H9 (cell line): ENCODE measurements around the gene PCSK6. TPM values are rescaled to one million over a fixed set of nuclear protein-coding genes. Genes with fewer than 3 reads are reported as not detected.

Experiments used
- DNase-seq: peaks from one replicate; pipeline ENCODE4 v3.0.0-alpha.2; 2017
- H2AFZ ChIP-seq: one replicate; pipeline ENCODE4 v1.6.1; 2013; ENCODE audit warnings: mild to moderate bottlenecking, low read length, control low read depth, moderate library complexity
- H2AK5ac ChIP-seq: 2 replicates; pipeline ENCODE4 v1.6.1; 2013; ENCODE audit warnings: low read length, control low read depth, mixed read lengths; ENCODE audit not compliant: insufficient read length
- H2BK120ac ChIP-seq: one replicate; pipeline ENCODE4 v1.6.1; 2013; ENCODE audit warnings: low read depth, mild to moderate bottlenecking, low read length, control low read depth, inconsistent platforms; ENCODE audit not compliant: poor library complexity, severe bottlenecking
- H2BK12ac ChIP-seq: 2 replicates; pipeline ENCODE4 v1.6.1; 2013; ENCODE audit warnings: low read length, control low read depth, mixed read lengths, low read depth; ENCODE audit not compliant: insufficient read length
- H2BK15ac ChIP-seq: 2 replicates; pipeline ENCODE4 v1.6.1; 2013; ENCODE audit warnings: low read depth, low read length, control low read depth
- H2BK20ac ChIP-seq: one replicate; pipeline ENCODE4 v1.6.1; 2013; ENCODE audit warnings: low read depth, mild to moderate bottlenecking, low read length, control low read depth, inconsistent platforms; ENCODE audit not compliant: poor library complexity, severe bottlenecking
- H2BK5ac ChIP-seq: 2 replicates; pipeline ENCODE4 v1.6.1; 2013; ENCODE audit warnings: low read length, control low read depth, mixed read lengths; ENCODE audit not compliant: insufficient read length
- H3K14ac ChIP-seq: 2 replicates; pipeline ENCODE4 v1.6.1; 2013; ENCODE audit warnings: low read length, control low read depth; ENCODE audit not compliant: insufficient read depth
- H3K18ac ChIP-seq: 2 replicates; pipeline ENCODE4 v1.6.1; 2013; ENCODE audit warnings: low read depth, mild to moderate bottlenecking, mixed read lengths, low read length, control low read depth; ENCODE audit not compliant: insufficient read length
- H3K23ac ChIP-seq: 2 replicates; pipeline ENCODE4 v1.6.1; 2013; ENCODE audit warnings: low read length, control low read depth, mixed read lengths, low read depth; ENCODE audit not compliant: insufficient read length
- H3K23me2 ChIP-seq: 2 replicates; pipeline ENCODE4 v1.6.1; 2013; ENCODE audit warnings: low read depth, mild to moderate bottlenecking, mixed read lengths, low read length, control low read depth; ENCODE audit not compliant: insufficient read length, poor library complexity, severe bottlenecking
- H3K27ac ChIP-seq: 2 replicates; pipeline ENCODE4 v1.5.1; 2013; ENCODE audit warnings: low read length, control low read depth, mixed read lengths, low read depth; ENCODE audit not compliant: insufficient read length
- H3K27me3 ChIP-seq: 2 replicates; pipeline ENCODE4 v1.6.1; 2013; ENCODE audit warnings: low read length, control low read depth, inconsistent platforms; ENCODE audit not compliant: insufficient read depth
- H3K4ac ChIP-seq: 2 replicates; pipeline ENCODE4 v1.6.1; 2013; ENCODE audit warnings: low read depth, mild to moderate bottlenecking, control low read depth, inconsistent platforms, low read length, moderate library complexity
- H3K4me1 ChIP-seq: 2 replicates; pipeline ENCODE4 v1.6.1; 2013; ENCODE audit warnings: low read length, control low read depth, inconsistent platforms; ENCODE audit not compliant: insufficient read depth
- H3K4me2 ChIP-seq: 2 replicates; pipeline ENCODE4 v1.6.1; 2013; ENCODE audit warnings: low read length, control low read depth, mixed read lengths; ENCODE audit not compliant: insufficient read length, insufficient read depth
- H3K56ac ChIP-seq: 2 replicates; pipeline ENCODE4 v1.6.1; 2013; ENCODE audit warnings: low read depth, mild to moderate bottlenecking, mixed read lengths, low read length, control low read depth; ENCODE audit not compliant: insufficient read length
- H3K79me1 ChIP-seq: 2 replicates; pipeline ENCODE4 v1.6.1; 2013; ENCODE audit warnings: low read depth, mild to moderate bottlenecking, moderate library complexity, low read length, control low read depth, inconsistent platforms; ENCODE audit not compliant: insufficient read depth, poor library complexity, severe bottlenecking
- H3K79me2 ChIP-seq: 2 replicates; pipeline ENCODE4 v1.6.1; 2013; ENCODE audit warnings: low read length, control low read depth, inconsistent platforms; ENCODE audit not compliant: insufficient read depth
- H3K9ac ChIP-seq: 2 replicates; pipeline ENCODE4 v1.6.1; 2013; ENCODE audit warnings: low read length, control low read depth, mixed read lengths; ENCODE audit not compliant: insufficient read length; ENCODE audit errors: extremely low read depth
- H3K9me3 ChIP-seq: one replicate; pipeline ENCODE4 v1.6.1; 2013; ENCODE audit warnings: low read depth, low read length, inconsistent platforms; ENCODE audit not compliant: control insufficient read depth
- H3T11ph ChIP-seq: one replicate; pipeline ENCODE4 v1.6.1; 2013; ENCODE audit warnings: mild to moderate bottlenecking, low read length, control low read depth, inconsistent platforms
- H4K20me1 ChIP-seq: one replicate; pipeline ENCODE4 v1.6.1; 2013; ENCODE audit not compliant: control insufficient read depth, insufficient read length, insufficient read depth
- H4K5ac ChIP-seq: 2 replicates; pipeline ENCODE4 v1.6.1; 2013; ENCODE audit warnings: low read depth, mild to moderate bottlenecking, mixed read lengths, low read length, control low read depth; ENCODE audit not compliant: insufficient read length
- H4K8ac ChIP-seq: replicated peaks from 2 replicates; pipeline ENCODE4 v1.6.1; 2013; ENCODE audit warnings: low read length, control low read depth, mixed read lengths, low read depth; ENCODE audit not compliant: insufficient read length
- H4K91ac ChIP-seq: 2 replicates; pipeline ENCODE4 v1.6.1; 2013; ENCODE audit warnings: low read depth, mild to moderate bottlenecking, moderate library complexity, mixed read lengths, low read length, control low read depth; ENCODE audit not compliant: insufficient read length
- H3K27ac Mint-ChIP-seq, 3 experiments: 2 replicates in 2 of 3; 3 replicates in 1 of 3; pipeline ENCODE4 v1.8.0; 2020 to 2021; ENCODE audit warnings: mixed read lengths in 3 of 3, mild to moderate bottlenecking in 1 of 3, moderate library complexity in 1 of 3
- H3K27me3 Mint-ChIP-seq: 2 replicates; pipeline ENCODE4 v1.8.0; 2021; ENCODE audit warnings: low read depth, mild to moderate bottlenecking, moderate library complexity, mixed read lengths
- H3K36me3 Mint-ChIP-seq, 3 experiments: 2 replicates in 2 of 3; 3 replicates in 1 of 3; pipeline ENCODE4 v1.8.0; 2020 to 2021; ENCODE audit warnings: low read depth in 3 of 3, mixed read lengths in 3 of 3; ENCODE audit not compliant: insufficient read depth in 1 of 3
- H3K4me1 Mint-ChIP-seq, 2 experiments: 2 replicates each; pipeline ENCODE4 v1.8.0; 2020; ENCODE audit warnings: mixed read lengths in 2 of 2
- H3K4me3 Mint-ChIP-seq, 2 experiments: 2 replicates in 1 of 2; 3 replicates in 1 of 2; pipeline ENCODE4 v1.8.0; 2020 to 2021; ENCODE audit warnings: mild to moderate bottlenecking in 2 of 2, mixed read lengths in 2 of 2, moderate library complexity in 1 of 2
- H3K9me3 Mint-ChIP-seq, 2 experiments: 2 replicates in 1 of 2; 3 replicates in 1 of 2; pipeline ENCODE4 v1.8.0; 2020; ENCODE audit warnings: mild to moderate bottlenecking in 2 of 2, mixed read lengths in 2 of 2, moderate library complexity in 1 of 2
- CTCF ChIP-seq: fragments of 200-600 bp; sonication (generic); conservative IDR thresholded peaks from 3 replicates; pipeline ENCODE4 v1.8.0; 2021; ENCODE audit warnings: antibody characterized with exemption, mild to moderate bottlenecking
- WGBS: extraction: QIAGEN DNeasy Blood & Tissue Kit; methylation state at CpG from one replicate; pipeline ENCODE4 v1.1.7; 2013; ENCODE audit warnings: missing lambda C conversion rate, low lambda C conversion rate, mixed read lengths; ENCODE audit not compliant: insufficient read length; ENCODE audit errors: extremely low coverage; 5-methylcytosine and 5-hydroxymethylcytosine counted together
- total RNA-seq: library from RNA; stranded (reverse); gene quantifications from 2 replicates; pipeline ENCODE4 v1.2.1, GENCODE V29; 2021

The PCSK6 gene
- total RNA-seq, 1 experiment from 2014 or later = 4.0 TPM

GRCh38 chr15:101514318-101514717 is 24.8 kb upstream of the PCSK6 start:
- Histone ChIP-seq H3K4me1 (no peaks in the 10 kb centered on the region), H2BK5ac (no peak overlapping the region), H3K79me1 (no peaks in the 10 kb centered on the region), H3K23ac (no peak overlapping the region), H2BK15ac (no peak overlapping the region), H3K4ac (no peak overlapping the region), H3K9me3 (no peaks in the 10 kb centered on the region), H3K4me2 (no peak overlapping the region), H2AFZ (no peak overlapping the region), H3K27ac (no peak overlapping the region), H4K20me1 (no peaks in the 10 kb centered on the region), H3K14ac (no peak overlapping the region; the same call in 1 of the 2 replicates), H3K56ac (no peak overlapping the region), H2BK12ac (no peak overlapping the region), H2BK120ac (no peak overlapping the region), H3K79me2 (no peaks in the 10 kb centered on the region), H2AK5ac (no peak overlapping the region), H4K8ac (no peak overlapping the region), H3T11ph (no peak overlapping the region), H4K5ac (no peak overlapping the region), H3K23me2 (no peaks in the 10 kb centered on the region), H3K9ac (no peak overlapping the region), H4K91ac (no peak overlapping the region), H3K27me3 (no peaks in the 10 kb centered on the region), H2BK20ac (no peak overlapping the region), H3K18ac (no peak overlapping the region)
- no peak for TF ChIP-seq CTCF
- H3K27me3 Mint-ChIP-seq = peaks cover 4% of the 10 kb centered on the region; the same call in 1 of the 2 replicates
- DNase-seq = no peak
- no peaks in the 10 kb centered on the region for H3K36me3 Mint-ChIP-seq
- H3K4me3 Mint-ChIP-seq = no peak overlapping the region
- peaks cover 0 to 4% of the 10 kb centered on the region in 2 experiments; a peak in 1 of 4 replicates for H3K4me1 Mint-ChIP-seq
- WGBS = no CpG with 5 or more reads among the region's 7 CpGs
- peaks cover 3 to 12% of the 10 kb centered on the region in 2 experiments; a peak in 3 of 5 replicates for H3K9me3 Mint-ChIP-seq
- peak overlapping the region in 1 of 3 experiments; percentile 34; a peak in 1 of 7 replicates for H3K27ac Mint-ChIP-seq
